CMK (cell line): ENCODE results near the gene GTF2F2.
"Not testable (repeated sequence)": the region's sequence is repeated elsewhere in the genome, so short reads cannot be mapped to it uniquely, and the experiment has no call there.

Experiments
- DNase-seq: peaks from one replicate; pipeline ENCODE4 v3.0.0-alpha.2; 2010; ENCODE audit warnings: low read depth

Gene GTF2F2

DNA sequence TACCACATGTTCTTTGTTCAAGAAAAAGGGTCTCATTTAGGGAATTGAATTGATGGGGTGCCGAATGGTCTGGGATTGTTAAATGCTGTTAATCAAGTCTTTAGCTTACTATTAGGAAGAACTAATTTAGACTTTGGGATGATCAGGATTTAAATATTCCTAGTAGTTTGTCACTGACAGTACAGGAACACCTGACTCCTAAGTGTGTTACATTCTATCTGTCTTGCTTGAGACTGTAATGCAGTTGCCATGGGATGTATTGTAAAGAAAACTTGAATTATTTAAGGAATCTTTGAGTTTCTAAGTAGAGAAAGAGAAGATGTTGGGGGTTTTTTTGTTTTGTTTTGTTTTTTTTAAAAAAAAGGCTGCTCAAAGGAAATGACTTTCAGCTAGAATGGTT is 98.4 kb downstream of the GTF2F2 start:
- no peak for DNase-seq

DNA sequence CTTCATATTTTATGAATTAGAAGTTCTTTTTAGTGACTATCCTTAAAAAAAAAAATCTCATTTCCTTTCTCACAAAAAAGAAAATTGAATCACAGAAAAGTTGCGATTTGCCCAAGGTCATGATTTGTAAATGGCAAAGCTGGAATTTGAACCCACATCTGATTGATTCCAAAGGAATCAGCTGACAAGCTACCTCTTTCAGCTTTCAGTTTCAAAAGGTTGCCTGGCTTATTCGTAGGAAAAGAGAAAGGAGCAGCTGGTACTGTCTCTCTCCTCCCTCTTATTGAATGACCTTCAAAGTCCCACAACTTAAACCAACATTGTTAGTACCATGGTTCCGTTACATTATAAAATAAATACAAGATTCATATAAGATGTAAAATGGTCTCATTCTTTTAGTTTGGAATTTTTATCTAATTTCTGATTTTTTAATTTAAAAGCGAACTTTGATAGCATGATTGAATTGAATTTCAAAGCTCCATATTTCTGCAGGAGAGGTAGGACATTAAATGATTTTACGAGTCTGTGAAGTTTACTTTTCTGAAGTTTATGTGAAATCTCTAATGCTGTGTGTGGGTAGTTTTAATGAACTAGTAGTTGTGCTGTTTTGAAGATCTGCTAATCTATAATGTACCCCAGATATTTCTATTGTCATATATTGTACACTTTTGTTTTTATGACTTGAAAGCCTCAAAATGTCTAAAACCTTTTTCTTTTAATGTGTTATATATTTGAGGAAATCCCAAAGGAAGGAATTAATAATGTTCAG is 99.0 kb downstream of the GTF2F2 start:
- DNase-seq, result no peak

DNA sequence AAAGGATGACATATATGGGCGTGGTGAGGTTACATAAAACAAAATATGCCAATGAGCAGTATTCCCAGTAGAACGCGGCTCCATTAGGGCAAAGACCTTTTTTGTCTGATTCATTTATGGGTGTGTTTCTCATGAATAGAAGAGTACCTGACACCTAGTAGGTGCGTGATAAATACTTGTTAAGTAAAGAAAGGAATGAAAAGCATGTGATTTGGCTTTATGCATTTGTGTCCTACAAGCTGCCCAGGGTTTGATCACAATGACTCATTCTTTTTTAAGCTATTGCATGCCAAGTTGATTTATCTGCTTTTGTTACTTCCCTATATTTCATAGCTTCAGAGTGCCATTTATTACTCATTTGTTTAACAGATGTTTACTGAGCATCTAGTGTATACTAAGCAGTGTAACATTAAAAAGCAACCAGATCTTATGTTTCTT is 99.6 kb downstream of the GTF2F2 start:
- DNase-seq, result no peak

DNA sequence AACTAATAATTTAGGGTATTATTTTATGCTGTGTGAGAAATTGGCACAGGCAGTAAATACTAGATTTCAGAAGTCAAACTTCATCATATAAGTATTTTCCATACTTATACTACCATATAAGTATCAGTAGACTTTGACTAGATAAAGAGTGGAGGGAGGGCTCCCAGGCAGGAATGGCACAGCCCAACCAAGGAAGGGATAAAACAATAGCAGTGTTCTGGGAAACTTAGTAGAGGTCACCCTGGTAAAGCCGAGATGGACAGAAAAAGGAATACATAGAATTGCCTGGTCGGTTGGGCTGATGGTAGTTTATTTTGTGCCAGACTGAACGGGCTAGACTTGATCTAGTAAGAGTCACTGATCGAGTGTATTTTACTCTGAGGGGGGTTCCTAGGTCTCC is 100.1 kb downstream of the GTF2F2 start:
- DNase-seq, result no peak

DNA sequence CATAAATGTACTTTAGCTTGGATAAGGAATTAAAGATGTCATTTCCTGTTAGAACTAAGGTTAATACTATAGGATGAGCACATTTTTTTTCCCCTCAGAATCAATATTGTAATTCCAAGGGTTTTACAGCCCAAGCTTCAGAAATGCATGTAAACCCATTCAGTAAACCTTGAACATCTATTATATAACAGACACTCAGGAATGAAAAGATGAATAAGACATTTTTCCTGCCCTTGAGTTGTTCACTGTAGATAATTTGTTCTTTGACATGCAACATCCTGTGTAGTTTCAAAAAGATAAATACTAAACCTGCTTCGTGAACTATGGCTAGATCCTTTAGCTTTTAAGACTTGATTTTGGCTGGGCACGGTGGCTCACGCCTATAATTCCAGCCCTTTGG is 102.2 kb downstream of the GTF2F2 start:
- no peak for DNase-seq

DNA sequence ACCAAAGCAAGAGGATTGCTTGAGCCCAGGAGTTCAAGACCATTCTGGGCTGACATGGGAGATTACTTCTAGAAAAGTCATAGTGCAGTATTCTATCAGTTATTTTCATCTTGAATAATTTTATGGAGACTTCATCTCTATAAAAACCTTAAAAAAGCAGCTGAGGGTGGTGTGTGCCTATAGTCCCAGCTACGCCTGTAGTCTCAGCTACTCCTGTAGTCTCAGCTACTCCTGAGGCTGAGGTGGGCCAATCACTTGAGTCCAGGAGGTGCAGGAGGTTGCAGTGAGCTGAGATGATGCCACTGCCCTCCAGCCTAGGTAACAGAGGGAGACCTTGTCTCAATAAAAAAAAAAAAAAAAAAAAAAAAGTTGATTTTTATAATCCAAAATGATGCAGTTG is 102.6 kb downstream of the GTF2F2 start:
- DNase-seq, result no peak

DNA sequence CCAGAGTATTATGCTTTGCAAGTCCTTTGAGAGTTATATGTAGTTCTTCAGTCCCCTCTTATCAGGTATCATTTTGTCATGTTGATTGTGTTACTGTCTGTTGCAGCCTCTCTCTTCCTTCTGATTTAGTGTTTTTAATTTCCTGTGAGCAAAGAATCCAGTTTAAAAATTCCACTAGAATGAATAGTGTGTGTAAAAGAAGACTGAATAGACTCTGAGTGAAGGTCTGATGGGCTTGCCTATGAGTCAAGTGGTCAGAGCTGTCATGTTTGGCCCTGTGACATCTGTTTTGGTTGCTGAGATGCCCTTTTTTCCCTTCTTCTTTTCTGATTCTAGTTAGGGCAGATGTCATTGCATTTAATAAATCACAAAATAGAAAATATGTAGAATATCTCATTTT is 103.9 kb downstream of the GTF2F2 start:
- DNase-seq, result no peak

DNA sequence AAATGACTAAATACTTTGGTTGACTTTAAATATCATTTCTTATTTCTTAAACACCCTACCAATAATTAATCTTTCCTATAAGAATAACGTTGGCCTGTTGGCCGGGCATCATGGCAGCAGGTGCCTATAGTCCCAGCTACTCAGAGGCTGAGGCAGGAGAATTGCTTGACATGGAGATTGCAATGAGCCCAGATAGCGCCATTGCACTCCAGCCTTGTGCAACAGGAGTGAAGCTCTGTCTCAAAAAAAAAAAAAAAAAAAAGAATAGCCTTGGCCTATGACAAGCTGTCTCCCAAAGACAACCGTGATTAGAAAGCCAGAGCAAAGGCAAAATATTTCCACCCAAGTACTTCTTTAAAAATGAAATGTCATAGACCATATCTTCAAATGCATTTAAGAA is 105.1 kb downstream of the GTF2F2 start:
- no peak for DNase-seq

DNA sequence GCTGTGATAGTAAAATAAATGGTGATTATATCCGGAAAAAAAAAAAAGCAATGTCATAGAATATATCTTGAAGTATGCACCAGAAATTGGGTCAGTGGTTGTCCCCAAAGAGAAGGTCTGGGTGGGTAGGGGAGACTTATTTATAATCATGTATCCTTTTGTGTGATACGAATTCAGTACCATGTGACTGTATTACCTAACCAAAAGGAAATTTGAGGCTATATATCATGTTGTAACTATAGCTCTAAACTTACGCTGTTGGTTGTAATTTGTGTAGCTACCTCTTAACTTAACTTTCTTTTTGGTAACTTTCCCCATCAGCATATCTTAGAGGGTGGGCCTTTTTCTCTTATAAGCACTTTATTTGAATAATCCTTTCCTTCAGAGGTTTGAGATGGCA is 105.7 kb downstream of the GTF2F2 start:
- DNase-seq, result no peak

DNA sequence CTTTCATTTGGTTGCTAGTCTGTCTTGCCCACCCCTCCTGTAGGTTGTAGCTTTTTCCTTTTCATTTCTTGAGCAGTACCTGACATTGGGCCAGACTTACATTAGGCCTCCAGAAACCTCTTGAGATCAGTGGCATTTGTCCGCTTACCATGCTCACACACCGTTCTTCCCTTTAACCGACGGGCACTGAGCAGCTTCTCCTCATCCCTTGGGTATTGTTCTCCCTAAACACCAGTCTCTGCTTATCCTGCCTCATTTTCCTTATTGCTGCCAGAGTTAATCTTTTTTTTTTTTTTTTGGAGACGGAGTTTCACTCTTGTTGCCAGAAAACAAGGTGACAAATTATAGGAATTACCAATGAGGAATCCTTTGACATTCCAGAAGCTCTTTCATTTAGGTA is 107.7 kb downstream of the GTF2F2 start:
- DNase-seq, result no peak

DNA sequence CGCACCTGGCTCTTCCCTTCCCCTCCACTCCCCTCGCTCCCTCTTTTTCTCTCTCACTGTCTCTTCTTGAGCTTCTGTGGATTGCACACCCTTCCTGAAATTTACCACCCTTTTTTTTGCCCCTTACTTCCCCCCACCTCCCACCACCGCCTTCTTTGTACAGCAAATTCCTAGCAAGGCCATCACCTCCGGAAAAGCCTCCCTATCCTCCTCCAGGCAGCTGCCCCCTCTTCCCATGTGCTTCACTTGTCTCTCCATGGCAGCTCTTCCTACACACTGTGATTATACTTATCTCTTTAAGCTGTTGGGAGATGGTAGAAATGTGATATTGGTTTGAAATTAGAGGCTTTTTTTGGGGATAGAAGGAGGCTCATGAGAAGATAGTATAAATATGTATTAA is 108.9 kb downstream of the GTF2F2 start:
- DNase-seq, result no peak

DNA sequence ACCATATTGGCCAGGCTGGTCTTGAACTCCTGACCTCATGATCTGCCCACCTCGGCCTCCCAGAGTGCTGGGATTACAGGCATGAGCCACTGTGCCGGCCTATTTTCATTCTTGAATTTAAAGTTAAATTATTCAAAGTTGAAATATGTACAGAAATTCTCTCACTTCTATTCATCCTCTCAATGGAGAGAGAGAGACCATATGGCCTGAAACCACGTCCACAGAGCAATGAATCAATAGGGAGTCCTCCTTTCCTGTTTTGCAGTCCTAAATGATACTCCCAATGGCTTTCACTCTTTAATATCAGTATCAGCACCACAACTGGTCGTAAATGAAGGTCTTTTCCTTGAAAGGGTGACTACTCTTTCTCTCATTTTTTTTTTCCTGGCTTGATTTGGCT is 111.0 kb downstream of the GTF2F2 start:
- no peak for DNase-seq

DNA sequence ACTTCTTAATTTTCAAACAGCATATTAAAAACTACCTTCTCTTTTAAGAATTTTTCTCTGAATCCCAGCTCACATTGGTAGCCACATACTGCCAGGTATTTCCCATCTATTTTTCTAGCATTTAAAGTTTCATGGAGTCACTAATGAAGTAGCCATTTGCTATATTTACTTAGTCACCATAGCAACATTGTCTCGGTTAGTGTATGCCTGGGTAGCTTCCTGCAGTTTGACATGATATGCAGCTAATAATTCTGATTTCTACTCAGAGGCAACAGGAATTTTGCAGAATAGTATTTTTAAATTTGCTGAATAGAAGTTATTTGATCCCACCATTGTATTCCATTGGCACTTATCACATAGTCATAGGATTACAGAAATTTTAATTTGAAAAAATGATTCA is 111.4 kb downstream of the GTF2F2 start:
- no peak for DNase-seq

DNA sequence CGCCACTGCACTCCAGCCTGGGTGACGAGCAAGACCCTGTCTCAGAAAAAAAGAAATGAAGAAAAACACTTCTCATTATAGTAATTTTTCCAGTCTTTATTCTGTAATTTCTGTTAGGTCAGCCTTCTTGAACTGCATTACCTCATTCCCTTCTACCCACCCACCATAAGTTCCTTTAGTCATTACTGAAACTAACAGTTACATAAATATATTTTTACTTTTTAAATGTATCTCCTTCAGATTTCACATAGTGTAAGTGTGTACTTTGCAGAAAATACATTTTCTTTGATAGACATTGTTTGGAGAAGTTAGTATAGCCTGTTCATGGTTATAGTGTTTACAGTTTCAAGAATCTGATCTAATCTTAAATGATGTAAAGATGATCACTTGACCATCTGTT is 112.3 kb downstream of the GTF2F2 start:
- no peak for DNase-seq

DNA sequence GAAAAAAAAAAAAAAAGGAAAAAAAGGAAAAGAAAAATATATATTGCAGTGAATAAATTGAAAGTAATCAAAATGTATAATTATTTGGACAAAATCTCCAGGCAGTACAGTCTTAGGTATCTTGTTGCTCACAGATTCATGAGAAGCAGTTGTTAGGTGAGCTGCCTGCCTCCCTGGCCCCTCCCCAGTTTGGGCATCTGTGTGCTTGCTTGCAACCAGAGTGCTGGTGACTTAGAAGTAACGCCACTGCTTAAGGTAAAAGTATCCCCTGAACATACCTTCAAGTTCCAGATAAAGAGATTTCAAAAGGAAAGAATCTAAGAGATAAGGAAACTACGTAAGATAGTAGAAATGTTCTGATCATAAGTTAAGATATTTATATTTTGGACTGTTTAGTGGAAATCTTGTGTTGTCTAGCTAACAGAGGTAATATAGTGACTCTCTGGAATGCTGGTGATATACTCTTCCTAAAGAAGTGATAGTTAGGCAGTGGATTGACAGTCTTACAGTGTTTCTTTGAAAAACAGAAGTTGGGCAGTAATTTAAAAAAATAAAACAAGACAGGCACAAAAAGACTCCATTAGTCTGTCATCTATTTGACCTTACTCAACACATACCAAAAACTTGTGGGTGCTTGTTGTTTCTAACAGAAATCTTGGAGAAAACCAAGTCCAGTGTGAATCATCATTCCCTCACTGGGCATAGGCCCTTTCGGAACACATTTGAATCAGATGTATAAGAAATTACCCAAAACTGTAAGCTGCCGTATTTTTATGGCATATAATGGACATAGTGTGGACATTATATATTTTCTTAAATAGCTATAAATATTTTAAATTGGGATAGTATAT is 118.9 kb downstream of the GTF2F2 start:
- no peak for DNase-seq

DNA sequence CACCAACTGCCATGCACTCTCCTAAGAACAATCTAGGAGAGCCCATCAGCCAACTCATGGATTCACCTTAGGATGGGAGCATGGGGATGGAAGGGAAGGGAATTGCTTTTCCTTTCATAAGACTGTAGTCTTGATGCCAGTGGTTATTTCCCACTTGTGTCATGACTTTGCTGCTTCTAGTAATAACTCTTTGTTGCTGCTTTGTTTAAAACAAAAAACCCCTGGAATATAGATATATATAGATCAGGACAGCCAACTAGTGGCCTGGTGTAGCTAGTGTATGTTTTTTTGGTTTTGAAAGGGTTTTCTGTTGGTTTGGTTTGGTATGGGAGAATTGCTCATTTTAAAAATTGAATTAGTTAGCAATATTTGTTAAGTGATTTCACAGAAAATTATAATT is 119.8 kb downstream of the GTF2F2 start:
- no peak for DNase-seq

DNA sequence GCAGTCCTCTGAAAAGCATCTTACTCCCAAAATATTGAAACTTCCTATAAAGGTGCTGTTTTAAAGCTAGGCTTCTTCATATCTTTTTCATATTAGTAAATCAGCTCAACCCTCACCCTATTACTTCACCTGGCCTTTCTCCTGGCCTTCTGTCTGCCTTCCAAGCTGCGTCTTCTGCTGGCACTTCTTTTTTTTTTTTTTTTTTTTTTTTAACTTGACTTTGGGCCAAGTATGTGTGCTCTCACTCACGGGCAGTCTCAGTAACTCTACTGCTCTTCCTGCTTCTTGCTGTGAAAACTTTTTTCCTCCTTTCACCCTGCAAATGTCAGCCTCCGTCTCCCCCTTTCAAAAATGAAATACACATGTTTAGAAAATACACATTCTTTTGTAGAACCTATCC is 121.8 kb downstream of the GTF2F2 start:
- no peak for DNase-seq

DNA sequence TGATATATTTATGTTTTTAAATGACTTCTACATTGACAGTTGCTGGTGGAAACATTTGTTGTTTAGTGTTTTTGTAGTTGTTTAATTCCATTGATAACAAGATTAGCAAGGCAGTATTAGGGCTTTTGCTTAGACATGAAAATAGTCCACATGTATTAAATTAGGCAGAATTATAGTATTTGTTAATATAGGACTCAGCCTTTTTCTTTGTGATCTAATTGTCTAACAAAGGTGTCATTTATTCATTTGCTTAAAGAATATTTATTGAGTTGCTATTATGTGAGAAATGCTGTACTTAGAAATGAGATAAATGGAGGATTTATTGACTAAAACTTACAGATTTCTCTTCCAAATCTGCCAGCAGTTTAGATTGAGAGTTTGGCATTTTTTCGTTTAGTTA is 122.2 kb downstream of the GTF2F2 start:
- no peak for DNase-seq

DNA sequence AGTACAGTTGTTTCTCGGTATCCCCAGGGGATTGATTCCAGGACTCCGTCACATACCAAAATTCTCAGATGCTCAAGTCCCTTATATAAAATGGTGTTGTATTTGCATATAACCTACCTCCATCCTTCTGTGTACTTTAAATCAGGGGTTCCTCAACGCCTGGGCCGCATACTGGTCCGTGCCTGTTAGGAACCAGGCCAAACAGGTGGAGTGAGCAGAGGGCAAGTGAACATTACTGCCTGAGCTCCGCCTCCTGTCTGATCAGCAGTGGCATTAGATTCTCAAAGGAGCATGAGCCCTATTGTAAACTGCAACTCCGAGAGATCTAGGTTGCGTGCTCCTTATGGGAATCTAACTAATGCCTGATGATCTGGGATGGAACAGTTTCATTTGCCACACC is 122.8 kb downstream of the GTF2F2 start:
- no peak for DNase-seq

DNA sequence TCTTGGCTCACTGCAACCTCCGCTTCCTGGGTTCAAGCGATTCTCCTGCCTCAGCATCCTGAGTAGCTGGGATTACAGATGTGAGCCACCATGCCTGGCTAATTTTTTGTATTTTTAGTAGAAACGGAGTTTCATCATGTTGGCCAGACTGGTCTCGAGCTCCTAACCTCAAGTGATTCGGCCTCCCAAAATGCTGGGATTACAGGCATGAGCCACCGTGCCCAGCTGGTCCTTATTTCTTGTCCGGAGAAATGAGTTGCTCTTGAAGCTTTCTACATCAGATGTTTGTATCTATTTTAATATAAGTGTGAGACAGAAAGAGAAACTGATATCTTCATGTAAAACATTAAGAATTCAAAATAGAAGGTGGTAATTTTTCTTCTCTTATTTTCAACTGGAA is 124.4 kb downstream of the GTF2F2 start:
- DNase-seq, result not testable (repeated sequence)

DNA sequence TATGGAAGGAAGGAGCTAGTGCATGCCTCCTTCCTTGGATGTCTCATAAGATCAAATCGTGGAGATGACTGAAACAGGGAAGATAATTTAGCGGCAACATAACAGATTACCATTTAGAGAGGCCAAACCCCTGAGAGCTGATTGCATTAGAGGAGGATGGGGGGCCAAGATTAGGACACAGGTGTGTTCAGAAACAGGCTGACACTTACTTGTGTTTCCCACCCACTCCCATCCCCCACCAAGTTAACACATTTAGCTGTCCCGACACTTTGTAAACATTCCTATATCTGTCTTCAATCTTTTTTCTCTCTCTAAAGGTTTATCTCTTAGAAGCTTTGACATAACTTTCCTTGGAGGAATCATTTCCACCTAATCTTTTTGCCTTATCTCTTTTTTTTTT is 129.4 kb downstream of the GTF2F2 start:
- no peak for DNase-seq

DNA sequence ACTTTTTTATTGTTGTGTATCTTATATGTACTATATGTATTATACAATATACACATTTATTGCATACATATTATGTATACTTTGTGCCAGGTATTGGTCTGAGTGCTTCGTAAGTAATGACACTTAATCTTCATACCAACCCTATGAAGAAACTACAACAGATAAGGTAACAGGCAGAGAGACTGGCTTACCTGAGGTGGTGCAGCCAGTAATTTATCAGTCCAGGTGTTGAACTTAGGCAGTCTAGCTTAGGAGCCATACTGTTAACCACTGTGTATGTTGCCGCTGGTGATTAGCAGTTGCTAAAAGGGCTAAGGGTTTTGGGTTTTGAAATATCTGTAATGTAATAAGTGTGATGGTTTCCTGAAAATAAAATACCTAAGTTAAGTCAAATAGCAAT is 134.1 kb downstream of the GTF2F2 start:
- no peak for DNase-seq

DNA sequence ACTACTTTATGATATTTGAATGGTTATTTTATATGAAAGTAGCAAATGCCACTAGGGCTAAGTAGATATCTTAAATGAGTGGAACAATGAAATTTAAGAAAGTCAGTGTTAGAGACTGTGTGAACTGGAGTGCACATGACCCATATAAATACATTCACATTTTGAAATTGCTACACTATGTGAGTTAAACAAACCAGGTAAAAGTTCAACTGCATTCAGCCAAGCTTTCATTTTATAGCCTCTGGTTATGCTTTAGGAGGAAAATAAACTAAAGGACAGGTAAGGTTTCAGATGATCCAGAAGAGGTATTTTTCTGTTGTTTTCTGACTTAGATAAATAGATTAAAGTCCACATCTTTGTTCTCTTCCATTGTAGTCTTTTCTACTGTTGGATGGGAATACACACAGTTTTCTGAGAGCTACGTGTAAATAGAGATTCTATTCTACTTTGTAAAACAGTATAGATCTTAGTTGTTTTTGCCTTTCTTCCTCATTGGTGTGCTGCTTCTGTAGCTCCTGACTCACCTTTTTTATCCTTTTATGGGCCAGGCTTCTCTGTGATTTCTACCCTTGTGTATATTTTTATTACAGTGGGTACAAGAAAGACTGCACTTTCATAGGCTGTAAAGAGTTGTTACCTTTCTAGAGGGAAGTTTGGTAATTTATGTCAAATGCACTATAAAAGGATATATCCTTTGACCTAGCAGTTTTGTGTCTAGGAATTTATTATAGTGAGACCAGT is 135.1 kb downstream of the GTF2F2 start:
- no peak for DNase-seq
